ENCODE measurements around the gene AUTS2. TPM values are rescaled to one million over a fixed set of nuclear protein-coding genes. Genes with fewer than 3 reads are reported as not detected.

The AUTS2 gene
- total and polyA plus RNA-seq, 10 of the 15 experiments (the other 5 are each of a cell fraction or from before 2014, with no cell fraction given), result 6.4 to 55.6 (median 21.6) TPM

GRCh38 chr7:70810558-70811139, 1212.4 kb downstream of the AUTS2 start:
- Histone ChIP-seq H3K9ac (ENCODE audit: control insufficient read depth, insufficient read depth, low read length) (no peak overlapping the region), H3K79me2 (ENCODE audit: control insufficient read depth, insufficient read depth, low read length) (no peaks in the 10 kb centered on the region), H3K4me3 (no peak overlapping the region), H2AFZ (ENCODE audit: control insufficient read depth, low read depth, low read length) (no peak overlapping the region), H3K4me2 (ENCODE audit: control insufficient read depth, insufficient read depth) (no peak overlapping the region), H3K27ac (ENCODE audit: control insufficient read depth, insufficient read depth) (no peak overlapping the region), H4K20me1 (ENCODE audit: control insufficient read depth, insufficient read depth) (no peaks in the 10 kb centered on the region), H3K4me1 (ENCODE audit: control insufficient read depth, insufficient read depth, low read length) (peaks cover 4% of the 10 kb centered on the region; the same call in 1 of the 2 replicates), H3K9me3 (replicated peaks; ENCODE audit: control insufficient read depth, insufficient read depth, low read length) (peaks cover 1% of the 10 kb centered on the region; the same call in 2 of the 3 replicates), H3K27me3 (replicated peaks in 1 of 2; ENCODE audit: control insufficient read depth in 2 of 2, insufficient read depth in 2 of 2, low read length in 1 of 2) (no peaks in the 10 kb centered on the region), H3K36me3 (ENCODE audit: control insufficient read depth in 2 of 2, insufficient read depth in 2 of 2, low read length in 1 of 2) (no peaks in the 10 kb centered on the region)
- in situ Hi-C loops (cut with MboI) (no loop called here), intact Hi-C loops (cut with micrococcal nuclease; ENCODE audit: unreplicated experiment) (no loop called here)
- WGBS (ENCODE audit: insufficient coverage, insufficient replicate concordance, low lambda C conversion rate, missing lambda C conversion rate), result 65% methylated on average over 3 of the region's 3 CpGs
- no TSS peak for BruUV-seq (replicated peaks)
- POLR2A ChIA-PET, result interaction anchor here (0.7 kb wide), 1 partner anchor 117 kb away, joined by 3 read pairs; no protein-coding TSS in a partner anchor
- no peak for ATAC-seq
- SMC1A ChIA-PET (ENCODE audit: uncharacterized antibody, unreplicated experiment), result interaction anchor here (0.6 to 1.3 kb wide), 3 partner anchors 18 to 1235 kb away, joined by 3 to 4 read pairs (median 3); no protein-coding TSS in a partner anchor
- RAD21 ChIA-PET (ENCODE audit: unreplicated experiment), result no interaction called here
- no peak for FAIRE-seq
- TF ChIP-seq POLR2AphosphoS2 (IDR thresholded peaks at IDR 0.05; ENCODE audit: low read depth, low read length), result no peak
- TF ChIP-seq SMAD5 (IDR thresholded peaks at IDR 0.05; ENCODE audit: low read depth), result no peak
- no peak for TF ChIP-seq NR2C1 (IDR thresholded peaks at IDR 0.05)
- TF ChIP-seq, protein P1, sequence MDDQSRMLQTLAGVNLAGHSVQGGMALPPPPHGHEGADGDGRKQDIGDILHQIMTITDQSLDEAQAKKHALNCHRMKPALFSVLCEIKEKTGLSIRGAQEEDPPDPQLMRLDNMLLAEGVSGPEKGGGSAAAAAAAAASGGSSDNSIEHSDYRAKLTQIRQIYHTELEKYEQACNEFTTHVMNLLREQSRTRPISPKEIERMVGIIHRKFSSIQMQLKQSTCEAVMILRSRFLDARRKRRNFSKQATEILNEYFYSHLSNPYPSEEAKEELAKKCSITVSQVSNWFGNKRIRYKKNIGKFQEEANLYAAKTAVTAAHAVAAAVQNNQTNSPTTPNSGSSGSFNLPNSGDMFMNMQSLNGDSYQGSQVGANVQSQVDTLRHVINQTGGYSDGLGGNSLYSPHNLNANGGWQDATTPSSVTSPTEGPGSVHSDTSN (IDR thresholded peaks at IDR 0.05; ENCODE audit: insufficient replicate concordance, low read depth, low read length), result no peak
- no peak for TF ChIP-seq ZNF217 (IDR thresholded peaks at IDR 0.05)
- TF ChIP-seq POLR2A (IDR thresholded peaks at IDR 0.05; ENCODE audit: low read depth, low read length), result no peak
- TF ChIP-seq ZZZ3 (IDR thresholded peaks at IDR 0.05; ENCODE audit: control insufficient read depth, insufficient read length, low read depth), result no peak
- no peak for TF ChIP-seq STAT3 (IDR thresholded peaks at IDR 0.05; ENCODE audit: low read depth, low read length)
- TF ChIP-seq RFX5 (IDR thresholded peaks at IDR 0.05; ENCODE audit: low read depth, low read length), result no peak
- no peak for DNase-seq (ENCODE audit: low read depth, low spot score)
- CTCF ChIA-PET, result interaction anchor here (0.6 to 1.3 kb wide), 3 partner anchors 18 to 295 kb away, joined by 3 read pairs; no protein-coding TSS in a partner anchor

Measured in GM12878 (cell line).